Measurements from ENCODE around the gene NUB1.

NUB1 gene, protein sequence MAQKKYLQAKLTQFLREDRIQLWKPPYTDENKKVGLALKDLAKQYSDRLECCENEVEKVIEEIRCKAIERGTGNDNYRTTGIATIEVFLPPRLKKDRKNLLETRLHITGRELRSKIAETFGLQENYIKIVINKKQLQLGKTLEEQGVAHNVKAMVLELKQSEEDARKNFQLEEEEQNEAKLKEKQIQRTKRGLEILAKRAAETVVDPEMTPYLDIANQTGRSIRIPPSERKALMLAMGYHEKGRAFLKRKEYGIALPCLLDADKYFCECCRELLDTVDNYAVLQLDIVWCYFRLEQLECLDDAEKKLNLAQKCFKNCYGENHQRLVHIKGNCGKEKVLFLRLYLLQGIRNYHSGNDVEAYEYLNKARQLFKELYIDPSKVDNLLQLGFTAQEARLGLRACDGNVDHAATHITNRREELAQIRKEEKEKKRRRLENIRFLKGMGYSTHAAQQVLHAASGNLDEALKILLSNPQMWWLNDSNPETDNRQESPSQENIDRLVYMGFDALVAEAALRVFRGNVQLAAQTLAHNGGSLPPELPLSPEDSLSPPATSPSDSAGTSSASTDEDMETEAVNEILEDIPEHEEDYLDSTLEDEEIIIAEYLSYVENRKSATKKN

DNA sequence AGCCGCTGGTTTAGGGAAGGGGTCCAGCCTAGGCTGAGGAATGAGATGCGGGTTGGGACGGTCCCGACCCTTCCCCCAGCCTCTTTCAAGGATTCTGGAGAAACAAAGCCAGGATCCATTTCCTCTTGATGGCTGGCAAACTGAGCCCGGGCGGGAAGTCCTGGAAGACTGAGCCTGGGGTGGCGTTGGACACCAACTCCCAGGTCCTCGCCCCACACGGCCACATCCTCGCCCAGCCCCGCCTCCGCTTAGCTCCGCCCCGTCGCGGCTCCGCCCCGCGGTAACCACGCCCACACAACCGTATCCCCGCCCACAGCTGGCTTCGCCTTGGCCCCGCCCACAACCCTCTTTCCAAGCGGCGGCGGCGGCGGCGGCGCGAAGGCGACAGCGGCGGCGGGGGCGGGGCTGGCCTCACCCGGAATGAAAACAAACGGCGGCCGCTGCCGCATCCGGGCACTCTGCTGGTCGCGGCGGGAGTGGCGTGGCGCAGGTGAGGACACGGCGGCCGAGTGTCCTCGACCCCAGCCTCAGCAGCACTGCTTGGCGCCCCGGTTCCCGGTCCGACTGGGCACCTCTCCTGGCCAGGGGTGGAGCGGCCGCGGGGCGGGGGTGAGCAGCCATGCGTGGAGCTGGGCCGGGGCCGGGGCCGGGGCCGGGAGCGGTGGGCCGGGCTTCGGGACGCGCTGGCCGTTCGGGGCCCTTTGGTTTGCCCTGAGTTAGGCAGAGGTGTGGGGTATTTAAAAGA, at the start of gene NUB1:
TSS of gene NUB1 (plus strand) at position 456 of the 745 bp plus-strand sequence. CDS start 3,538 bp downstream, outside the sequence.
- TF ChIP-seq, protein P1, sequence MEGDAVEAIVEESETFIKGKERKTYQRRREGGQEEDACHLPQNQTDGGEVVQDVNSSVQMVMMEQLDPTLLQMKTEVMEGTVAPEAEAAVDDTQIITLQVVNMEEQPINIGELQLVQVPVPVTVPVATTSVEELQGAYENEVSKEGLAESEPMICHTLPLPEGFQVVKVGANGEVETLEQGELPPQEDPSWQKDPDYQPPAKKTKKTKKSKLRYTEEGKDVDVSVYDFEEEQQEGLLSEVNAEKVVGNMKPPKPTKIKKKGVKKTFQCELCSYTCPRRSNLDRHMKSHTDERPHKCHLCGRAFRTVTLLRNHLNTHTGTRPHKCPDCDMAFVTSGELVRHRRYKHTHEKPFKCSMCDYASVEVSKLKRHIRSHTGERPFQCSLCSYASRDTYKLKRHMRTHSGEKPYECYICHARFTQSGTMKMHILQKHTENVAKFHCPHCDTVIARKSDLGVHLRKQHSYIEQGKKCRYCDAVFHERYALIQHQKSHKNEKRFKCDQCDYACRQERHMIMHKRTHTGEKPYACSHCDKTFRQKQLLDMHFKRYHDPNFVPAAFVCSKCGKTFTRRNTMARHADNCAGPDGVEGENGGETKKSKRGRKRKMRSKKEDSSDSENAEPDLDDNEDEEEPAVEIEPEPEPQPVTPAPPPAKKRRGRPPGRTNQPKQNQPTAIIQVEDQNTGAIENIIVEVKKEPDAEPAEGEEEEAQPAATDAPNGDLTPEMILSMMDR (IDR thresholded peaks at IDR 0.05) = no peak

DNA sequence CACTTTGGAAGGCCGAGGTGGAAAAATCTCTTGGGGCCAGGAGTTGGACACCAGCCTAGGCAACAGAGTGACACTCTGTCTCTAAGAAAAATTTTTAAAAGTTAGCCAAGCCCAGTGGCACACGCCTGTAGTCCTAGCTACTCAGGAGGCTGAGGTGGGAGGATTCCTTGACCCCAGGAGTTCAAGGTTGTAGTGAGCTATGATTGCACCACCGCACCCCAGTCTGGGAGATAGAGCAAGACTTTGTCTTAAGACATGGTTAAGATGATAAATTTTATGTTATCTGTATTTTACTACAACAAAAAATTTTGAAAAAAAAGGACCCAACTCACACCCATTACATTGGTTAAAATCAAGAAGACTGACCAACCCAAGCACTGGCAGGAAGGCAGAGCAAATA, 48.8 kb upstream of the NUB1 start:
- TF ChIP-seq, protein P1 (IDR thresholded peaks at IDR 0.05) = no peak

DNA sequence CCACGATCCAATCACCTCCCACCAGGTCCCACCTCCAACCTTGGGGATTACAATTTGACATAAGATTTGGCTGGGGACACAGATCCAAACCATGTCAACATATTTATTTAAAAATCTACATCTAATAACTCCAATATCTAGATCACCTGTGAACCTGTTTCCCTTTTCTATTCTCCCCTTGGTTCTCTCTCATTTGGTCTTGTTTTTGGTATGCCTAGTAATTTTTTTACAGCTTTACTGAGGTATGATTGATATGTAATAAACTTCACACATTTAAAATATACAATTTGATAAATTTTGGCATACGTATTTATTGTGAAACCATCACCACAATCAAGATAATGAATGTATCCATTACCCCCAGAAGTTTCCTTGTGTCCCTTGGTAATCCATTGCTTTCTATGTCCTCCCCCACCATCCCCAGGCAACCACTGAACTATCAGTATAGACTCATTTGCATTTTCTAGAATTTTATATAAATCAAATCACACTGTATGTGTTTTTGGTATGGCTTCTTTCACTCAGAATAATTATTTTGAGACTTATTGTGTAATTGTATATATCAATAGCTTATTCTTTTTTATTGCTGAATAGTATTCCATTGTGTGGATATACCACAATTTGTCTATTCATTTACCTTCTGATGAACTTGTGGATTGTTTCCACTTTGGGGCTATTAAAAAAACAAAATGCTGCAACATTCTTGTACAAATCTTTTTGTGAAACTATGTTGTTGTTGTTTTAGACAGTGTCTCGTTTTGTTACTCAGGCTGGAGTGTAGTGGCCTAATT, 45.2 kb upstream of the NUB1 start:
- TF ChIP-seq, protein P1 (IDR thresholded peaks at IDR 0.05) = no peak

DNA sequence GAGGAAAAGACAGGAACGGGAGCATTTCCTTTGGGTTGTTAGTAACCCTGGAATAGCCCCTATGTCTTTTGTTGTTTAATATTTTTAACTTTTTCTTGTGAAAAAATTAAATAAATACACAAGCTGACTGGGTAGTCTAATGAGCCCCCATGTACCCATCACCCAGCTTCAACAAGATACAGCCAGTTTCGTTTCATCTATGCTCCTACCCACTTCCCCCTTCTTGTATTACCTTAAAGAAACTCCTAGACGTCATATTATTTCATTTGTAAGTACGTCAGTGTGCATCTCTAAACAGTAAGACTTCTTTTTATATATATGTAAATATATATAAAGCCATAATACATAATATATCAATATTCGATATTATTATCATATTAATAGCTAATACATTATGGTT, 42.8 kb upstream of the NUB1 start:
- TF ChIP-seq, protein P1 (IDR thresholded peaks at IDR 0.05) = no peak

DNA sequence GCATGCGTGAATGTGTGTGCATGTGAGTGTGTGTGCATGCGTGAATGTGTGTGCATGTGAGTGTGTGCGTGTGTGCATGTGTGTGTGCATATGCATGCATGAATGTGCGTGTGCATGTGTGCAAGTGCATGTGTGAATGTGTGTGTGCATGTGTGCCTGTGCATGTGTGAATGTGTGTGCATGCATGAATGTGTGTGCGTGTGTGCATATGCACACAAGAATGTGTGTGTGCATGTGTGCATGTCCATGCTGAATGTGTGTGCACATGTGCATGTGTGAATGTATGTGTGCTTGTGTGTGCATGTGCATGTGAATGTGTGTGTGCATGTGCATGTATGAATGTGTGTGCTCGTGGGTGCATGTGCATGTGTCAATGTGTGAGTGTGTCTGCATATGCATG, 42.1 kb upstream of the NUB1 start:
- TF ChIP-seq, protein P1 (IDR thresholded peaks at IDR 0.05) = no peak

DNA sequence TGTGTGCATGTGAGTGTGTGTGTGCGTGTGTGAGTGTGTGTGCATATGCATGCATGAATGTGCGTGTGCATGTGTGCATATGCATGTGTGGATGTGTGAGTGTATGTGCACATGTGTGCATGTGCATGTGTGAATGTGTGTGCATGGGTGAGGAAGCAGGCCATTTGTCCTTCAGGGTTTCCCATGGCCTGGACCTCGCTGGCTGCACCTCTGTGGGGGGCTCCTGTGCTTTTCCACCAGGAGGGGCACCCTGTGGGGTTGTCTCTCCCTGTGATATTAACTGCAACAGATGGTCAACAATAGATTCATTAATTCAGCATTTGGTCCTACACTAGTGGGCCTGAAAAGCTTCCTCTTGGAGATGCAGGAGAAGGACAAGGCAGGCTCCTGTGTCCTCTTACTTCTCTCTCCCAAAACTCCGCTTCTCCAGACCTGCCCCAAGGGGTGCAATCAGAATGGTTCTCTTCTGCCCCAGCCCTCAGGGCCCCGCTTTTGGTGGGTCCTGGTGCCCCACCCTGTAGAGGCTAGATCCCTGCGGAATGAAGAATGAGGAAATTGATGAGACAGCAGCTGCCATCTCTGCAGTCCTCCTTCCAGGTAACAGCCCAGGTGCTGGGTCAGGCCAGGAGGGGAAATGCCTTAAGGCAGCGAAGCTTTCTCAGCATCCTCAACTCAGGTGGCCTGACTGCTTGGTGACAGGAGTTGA, 41.5 kb upstream of the NUB1 start:
- TF ChIP-seq, protein P1 (IDR thresholded peaks at IDR 0.05) = no peak
